H1 (cell line): Measurements from ENCODE around the gene NQO2. TPM values are rescaled to one million over a fixed set of nuclear protein-coding genes. Genes with fewer than 3 reads are reported as not detected.

ENCODE experiments used
- ATF3 ChIP-seq: IDR thresholded peaks from 2 replicates; pipeline ENCODE4 v1.6.1; 2011; ENCODE audit warnings: low read depth, mild to moderate bottlenecking, low read length; ENCODE audit not compliant: insufficient read depth
- BCL11A ChIP-seq, 2 experiments: IDR thresholded peaks; one replicate each; pipeline ENCODE4 v1.6.1; 2011; ENCODE audit warnings: low read depth in 2 of 2, low read length in 2 of 2, mild to moderate bottlenecking in 2 of 2
- CBX5 ChIP-seq: fragments of 300-800, 300-1000 bp; sonication (generic); IDR thresholded peaks from 2 replicates; pipeline ENCODE4 v1.7.1; 2016; ENCODE audit warnings: antibody characterized with exemption, low read length, low read depth
- CHD7 ChIP-seq: fragments of 300-600 bp; sonication (generic); IDR thresholded peaks from 2 replicates; pipeline ENCODE4 v1.7.1; 2012; ENCODE audit warnings: low read length, moderate library complexity, mild to moderate bottlenecking, inconsistent platforms; ENCODE audit not compliant: insufficient replicate concordance
- EZH2 ChIP-seq: fragments of 200-600 bp; sonication (generic); IDR thresholded peaks from 2 replicates; pipeline ENCODE4 v1.7.1; 2012; ENCODE audit warnings: low read depth, mild to moderate bottlenecking, moderate library complexity, low read length, inconsistent platforms; ENCODE audit not compliant: severe bottlenecking
- FOSL1 ChIP-seq: IDR thresholded peaks from 2 replicates; pipeline ENCODE4 v1.6.1; 2011; ENCODE audit warnings: mild to moderate bottlenecking, low read depth, low read length, moderate library complexity; ENCODE audit not compliant: insufficient read depth
- GABPA ChIP-seq: IDR thresholded peaks from 2 replicates; pipeline ENCODE4 v1.6.1; 2011; ENCODE audit warnings: mild to moderate bottlenecking, low read length, moderate library complexity, borderline replicate concordance; ENCODE audit not compliant: insufficient read depth
- JUN ChIP-seq: IDR thresholded peaks from 2 replicates; pipeline ENCODE4 v1.6.1; 2011; ENCODE audit warnings: low read depth, mild to moderate bottlenecking, improper control_type of control experiment, low read length
- KDM1A ChIP-seq: fragments of 200-600, 300-600 bp; sonication (generic); IDR thresholded peaks from 2 replicates; pipeline ENCODE4 v1.7.1; 2016; ENCODE audit warnings: mild to moderate bottlenecking, low read length, borderline replicate concordance
- RFX5 ChIP-seq: IDR thresholded peaks from 2 replicates; pipeline ENCODE4 v1.6.1; 2011; ENCODE audit warnings: low read depth, low read length, improper control_type of control experiment, borderline replicate concordance
- SP1 ChIP-seq: IDR thresholded peaks from 2 replicates; pipeline ENCODE4 v1.6.1; 2011; ENCODE audit warnings: low read depth, low read length
- polyA plus RNA-seq, 7 experiments: library from polyadenylated mRNA; depleted of rRNA in 3 of 7; stranded (reverse) in 5 of 7; unstranded in 2 of 7; fragments of >200 nt in 5 of 7; fragments of 200-250 nt in 2 of 7; gene quantifications; 1 replicate in 5 of 7; 2 replicates in 1 of 7; 4 replicates in 1 of 7; pipeline versions ENCODE4 v1.2.1 to v1.2.3, GENCODE V29; 2011 to 2013; ENCODE audit warnings: missing spikeins in 2 of 7, mixed read lengths in 2 of 7
- total RNA-seq: library from RNA; stranded (reverse); fragmentation: NEBNext Ultra II Directional; extraction: Animal tissue kit (Norgen Biotek cat#: 25700); gene quantifications from 2 replicates; pipeline ENCODE4 v1.2.1, GENCODE V29; 2021

NQO2 gene
- total and polyA plus RNA-seq, 2 of the 8 experiments (the other 6 are each of a cell fraction or from before 2014, with no cell fraction given) = 135 to 168 TPM

DNA sequence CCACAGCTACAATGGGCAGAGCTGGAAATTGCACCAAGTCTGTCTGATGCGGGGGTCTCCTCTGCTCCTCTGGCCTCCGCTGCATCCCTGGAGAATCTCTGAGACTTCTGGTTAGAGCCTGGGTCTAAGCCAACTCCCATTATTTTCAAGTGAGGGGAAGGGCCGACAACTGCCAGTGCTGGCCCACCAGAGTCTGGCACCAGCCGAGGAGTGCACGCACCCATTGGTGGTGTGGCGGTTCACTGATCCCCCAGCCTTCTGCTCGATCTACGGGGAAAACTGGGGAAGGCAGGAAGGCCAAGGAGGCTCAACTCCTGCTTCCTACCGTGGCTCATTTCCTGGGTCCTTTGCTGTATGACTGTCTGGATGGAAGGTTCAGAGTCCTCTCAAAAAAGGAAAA is 6.2 kb downstream of the NQO2 start (continued):
- no peak for TF ChIP-seq CHD7
- TF ChIP-seq FOSL1 = no peak
- TF ChIP-seq SP1 = no peak
- TF ChIP-seq GABPA = no peak
- no peak for TF ChIP-seq JUN
- TF ChIP-seq KDM1A = no peak
- no peak for TF ChIP-seq BCL11A (IDR thresholded peaks at IDR 0.05; ENCODE audit: low read depth in 2 of 2, low read length in 2 of 2)
- no peak for TF ChIP-seq ATF3
- no peak for TF ChIP-seq CBX5
- TF ChIP-seq RFX5 = no peak
- TF ChIP-seq EZH2 = no peak
